HepG2 (cell line): ENCODE measurements around the gene DIAPH1. TPM values are rescaled to one million over a fixed set of nuclear protein-coding genes. Genes with fewer than 3 reads are reported as not detected.

Experiments
- CREB1 ChIP-seq, 2 experiments: fragments of 450-650 bp in 1 of 2; IDR thresholded peaks; 2 replicates each; pipeline ENCODE4 v1.6.1; 2016 to 2017; ENCODE audit warnings: control low read depth in 1 of 2, mild to moderate bottlenecking in 1 of 2, missing compliant biosample characterization in 1 of 2, missing genetic modification characterization in 1 of 2
- FOXM1 ChIP-seq: sonication (generic); formaldehyde crosslinking; IDR thresholded peaks from 2 replicates; pipeline ENCODE4 v1.5.0; 2020; ENCODE audit warnings: missing genetic modification reagents
- GATAD2A ChIP-seq: IDR thresholded peaks from 2 replicates; pipeline ENCODE4 v1.6.1; 2016
- GTF2F1 ChIP-seq: fragments of 150-350 bp; IDR thresholded peaks from 2 replicates; pipeline ENCODE4 v1.6.1; 2014; ENCODE audit warnings: low read length
- HMGXB4 ChIP-seq, 2 experiments: sonication (generic) in 1 of 2; formaldehyde crosslinking in 1 of 2; IDR thresholded peaks; 2 replicates each; pipeline versions ENCODE4 v1.4.0 to v1.6.1; 2018 to 2020; ENCODE audit warnings: missing genetic modification reagents in 2 of 2, borderline replicate concordance in 1 of 2, low read depth in 1 of 2, mild to moderate bottlenecking in 1 of 2, missing biosample characterization in 1 of 2
- KDM5A ChIP-seq: fragments of 200-600 bp; sonication (generic); IDR thresholded peaks from 2 replicates; pipeline ENCODE4 v1.7.0; 2018; ENCODE audit warnings: antibody characterized with exemption, mild to moderate bottlenecking, low read length, borderline replicate concordance
- KDM6A ChIP-seq: IDR thresholded peaks from 2 replicates; pipeline ENCODE4 v1.6.1; 2016; ENCODE audit warnings: low read depth
- NR0B2 ChIP-seq: sonication (generic); formaldehyde crosslinking; IDR thresholded peaks from 2 replicates; pipeline ENCODE4 v1.4.0; 2020; ENCODE audit warnings: mild to moderate bottlenecking, missing genetic modification reagents
- PHF21A ChIP-seq: sonication (generic); formaldehyde crosslinking; IDR thresholded peaks from 2 replicates; pipeline ENCODE4 v1.5.0; 2020; ENCODE audit warnings: mild to moderate bottlenecking, missing genetic modification reagents
- RARG ChIP-seq: sonication (generic); formaldehyde crosslinking; IDR thresholded peaks from 2 replicates; pipeline ENCODE4 v1.4.0; 2020; ENCODE audit warnings: low read depth, mild to moderate bottlenecking, missing genetic modification reagents
- SATB2 ChIP-seq: sonication (generic); formaldehyde crosslinking; IDR thresholded peaks from 2 replicates; pipeline ENCODE4 v1.5.0; 2020; ENCODE audit warnings: missing genetic modification reagents
- SP5 ChIP-seq: IDR thresholded peaks from 2 replicates; pipeline ENCODE4 v1.6.1; 2016; ENCODE audit warnings: low read depth, borderline replicate concordance
- STAT5B ChIP-seq: sonication (generic); formaldehyde crosslinking; IDR thresholded peaks from 2 replicates; pipeline ENCODE4 v1.4.0; 2020; ENCODE audit warnings: missing genetic modification reagents
- TAF1 ChIP-seq: sonication (generic); formaldehyde crosslinking; IDR thresholded peaks from 2 replicates; pipeline ENCODE4 v1.4.0; 2020; ENCODE audit warnings: missing genetic modification reagents
- TFDP1 ChIP-seq: IDR thresholded peaks from 2 replicates; pipeline ENCODE4 v1.6.1; 2016; ENCODE audit warnings: missing compliant biosample characterization, missing genetic modification reagents, borderline replicate concordance
- ZBTB4 ChIP-seq: sonication (generic); formaldehyde crosslinking; IDR thresholded peaks from 2 replicates; pipeline ENCODE4 v1.4.0; 2020; ENCODE audit warnings: missing genetic modification reagents, mild to moderate bottlenecking, borderline replicate concordance
- ZFP1 ChIP-seq: IDR thresholded peaks from 2 replicates; pipeline ENCODE4 v1.6.1; 2016
- ZFP82 ChIP-seq: sonication (generic); formaldehyde crosslinking; IDR thresholded peaks from 2 replicates; pipeline ENCODE4 v1.5.1; 2020; ENCODE audit warnings: mild to moderate bottlenecking, missing genetic modification reagents, borderline replicate concordance
- ZMAT3 ChIP-seq: sonication (generic); formaldehyde crosslinking; conservative IDR thresholded peaks from 2 replicates; pipeline ENCODE4 v1.7.0; 2021; ENCODE audit warnings: missing genetic modification reagents
- ZNF251 ChIP-seq: sonication (generic); formaldehyde crosslinking; IDR thresholded peaks from 2 replicates; pipeline ENCODE4 v1.9.0; 2021; ENCODE audit warnings: mild to moderate bottlenecking, missing genetic modification reagents
- ZNF510 ChIP-seq: sonication (generic); formaldehyde crosslinking; IDR thresholded peaks from 2 replicates; pipeline ENCODE4 v1.4.0; 2020; ENCODE audit warnings: low read depth, mild to moderate bottlenecking, missing genetic modification reagents
- ZNF557 ChIP-seq: sonication (generic); formaldehyde crosslinking; IDR thresholded peaks from 2 replicates; pipeline ENCODE4 v1.4.0; 2020; ENCODE audit warnings: missing genetic modification reagents
- ZNF558 ChIP-seq: sonication (generic); formaldehyde crosslinking; IDR thresholded peaks from 2 replicates; pipeline ENCODE4 v1.9.0; 2022; ENCODE audit warnings: mild to moderate bottlenecking, missing genetic modification reagents, borderline replicate concordance
- ZSCAN9 ChIP-seq: IDR thresholded peaks from 2 replicates; pipeline ENCODE4 v1.6.1; 2016; ENCODE audit warnings: borderline replicate concordance
- polyA plus RNA-seq, 8 experiments: library from polyadenylated mRNA; depleted of rRNA in 3 of 8; stranded (reverse) in 7 of 8; unstranded in 1 of 8; fragments of >200 nt; fragmentation: Illumina TruSeq in 4 of 8; extraction: Trizol in 4 of 8; gene quantifications; 2 replicates each; pipeline versions ENCODE4 v1.2.1 to v1.2.3, GENCODE V29; 2011 to 2016; ENCODE audit warnings: low read depth in 4 of 8, missing spikeins in 1 of 8, mixed read lengths in 1 of 8; ENCODE audit not compliant: insufficient read depth in 1 of 8
- total RNA-seq, 5 experiments: library from RNA; depleted of rRNA; stranded (reverse); fragments of >200 nt; fragmentation: Illumina TruSeq; extraction: Trizol; gene quantifications; 2 replicates each; pipeline ENCODE4 v1.2.3, GENCODE V29; 2016; ENCODE audit warnings: low read depth in 1 of 5

The DIAPH1 gene
- total and polyA plus RNA-seq, 2 of the 13 experiments (the other 11 are each of a cell fraction or from before 2014, with no cell fraction given) = 25.1 to 33.9 TPM

GRCh38 chr5:141637123-141637766 is 18.4 kb upstream of the DIAPH1 start (continued):
- 0 out of 4 replicates have a peak, but pooled peaks of 1 of the 2 experiments have one; percentile 76 for TF ChIP-seq HMGXB4 (CRISPR knock-in tag; IDR thresholded peaks at IDR 0.05; ENCODE audit: borderline replicate concordance in 1 of 2, low read depth in 1 of 2)
- TF ChIP-seq TFDP1 (CRISPR knock-in tag) = peak; percentile 31; the same call in 1 of the 2 replicates
- 0 out of 2 replicates have a peak, but pooled peaks have one; percentile 22 for TF ChIP-seq ZSCAN9
- TF ChIP-seq ZBTB4 (CRISPR knock-in tag) = peak; percentile 25; the same call in 1 of the 2 replicates
- TF ChIP-seq ZNF510 (CRISPR knock-in tag) = no peak
- no peak for TF ChIP-seq CREB1 (IDR thresholded peaks at IDR 0.05)
- no peak for TF ChIP-seq CREB1 (CRISPR knock-in tag; IDR thresholded peaks at IDR 0.05)
- no peak for TF ChIP-seq ZFP1
- peak; percentile 42; the same call in 1 of the 2 replicates for TF ChIP-seq KDM5A
- TF ChIP-seq PHF21A (CRISPR knock-in tag) = no peak; the same call in 1 of the 2 replicates
- 0 out of 2 replicates have a peak, but pooled peaks have one; percentile 15 for TF ChIP-seq GATAD2A (CRISPR knock-in tag)
- TF ChIP-seq NR0B2 (CRISPR knock-in tag) = no peak
- 0 out of 2 replicates have a peak, but pooled peaks have one; percentile 36 for TF ChIP-seq SATB2 (CRISPR knock-in tag)
- TF ChIP-seq ZNF557 (CRISPR knock-in tag) = no peak
- TF ChIP-seq TAF1 = peak; percentile 16; the same call in 1 of the 2 replicates
- no peak for TF ChIP-seq FOXM1 (CRISPR knock-in tag)
- peak; percentile 42; the same call in 1 of the 2 replicates for TF ChIP-seq SP5
- TF ChIP-seq KDM6A (CRISPR knock-in tag) = no peak
- no peak for TF ChIP-seq STAT5B (CRISPR knock-in tag)
- TF ChIP-seq ZNF251 = no peak
- no peak for TF ChIP-seq GTF2F1
- TF ChIP-seq ZMAT3 (CRISPR knock-in tag) = peak; percentile 62; the same call in 1 of the 2 replicates
- 0 out of 2 replicates have a peak, but pooled peaks have one; percentile 25 for TF ChIP-seq RARG (CRISPR knock-in tag)
- TF ChIP-seq ZNF558 (CRISPR knock-in tag) = peak; percentile 30; the same call in 1 of the 2 replicates
- peak; percentile 44; the same call in 1 of the 2 replicates for TF ChIP-seq ZFP82 (CRISPR knock-in tag)
